Tibial nerve (tissue), 4 donors: ENCODE data around the gene HHEX. TPM values are rescaled to one million over a fixed set of nuclear protein-coding genes. Genes with fewer than 3 reads are reported as not detected.
A peak's percentile ranks its signal among the peaks of the same experiment; 100 is the strongest.

Experiments
- DNase-seq, 2 donors: peaks; one replicate each; pipeline ENCODE4 v3.0.0-alpha.2; 2019; ENCODE audit warnings: low spot score in 2 of 2
- H3K27ac ChIP-seq, 4 donors: fragments of 200-600 bp; sonication (generic) in 3 of 4; one replicate each; pipeline ENCODE4 v1.5.1; 2017 to 2019; ENCODE audit warnings: mild to moderate bottlenecking in 1 of 4
- H3K27me3 ChIP-seq, 2 donors: fragments of 200-600 bp; sonication (generic) in 1 of 2; one replicate each; pipeline versions ENCODE4 v1.5.1 to v1.6.0; 2017 to 2019
- H3K36me3 ChIP-seq, 3 donors: fragments of 200-600 bp; sonication (generic); one replicate each; pipeline ENCODE4 v1.5.1; 2018 to 2019
- H3K4me1 ChIP-seq, 4 donors: fragments of 200-600 bp; sonication (generic) in 3 of 4; one replicate each; pipeline ENCODE4 v1.5.1; 2017 to 2019
- H3K4me3 ChIP-seq, 4 donors: fragments of 200-600 bp; sonication (generic) in 3 of 4; one replicate each; pipeline ENCODE4 v1.5.1; 2017 to 2019; ENCODE audit warnings: mild to moderate bottlenecking in 1 of 4, moderate library complexity in 1 of 4
- H3K9me3 ChIP-seq, 4 donors: fragments of 200-600 bp; sonication (generic) in 3 of 4; one replicate each; pipeline ENCODE4 v1.5.1; 2017 to 2019
- EP300 ChIP-seq, 2 donors: sonication (generic); formaldehyde crosslinking; IDR thresholded peaks; one replicate each; pipeline ENCODE4 v1.6.1; 2017; ENCODE audit warnings: antibody characterized with exemption in 2 of 2, mild to moderate bottlenecking in 1 of 2
- POLR2A ChIP-seq, 2 donors: fragments of 450-650 bp; IDR thresholded peaks; one replicate each; pipeline ENCODE4 v1.6.1; 2017; ENCODE audit warnings: antibody characterized with exemption in 2 of 2, mild to moderate bottlenecking in 2 of 2, moderate library complexity in 2 of 2
- WGBS, 2 donors: methylation state at CpG; one replicate each; pipeline ENCODE4 v1.1.5; 2018; 5-methylcytosine and 5-hydroxymethylcytosine counted together
- total RNA-seq, 4 donors: library from RNA; depleted of rRNA; stranded (reverse); fragments of >200 nt; gene quantifications; one replicate each; pipeline ENCODE4 v1.1.0, GENCODE V29; 2016
- TF ChIP-seq, protein P1 (sequence below), 5 experiments: fragments of 200-600 bp in 3 of 5; fragments of 450-650 bp in 2 of 5; sonication (generic) in 3 of 5; IDR thresholded peaks; one replicate each; pipeline ENCODE4 v1.5.1; 2016 to 2019; ENCODE audit warnings: antibody characterized with exemption in 5 of 5, mild to moderate bottlenecking in 3 of 5, moderate library complexity in 2 of 5

Gene HHEX
- total RNA-seq, 4 donors from 2014 or later = 6.3 to 16.7 (median 7.5) TPM

DNA sequence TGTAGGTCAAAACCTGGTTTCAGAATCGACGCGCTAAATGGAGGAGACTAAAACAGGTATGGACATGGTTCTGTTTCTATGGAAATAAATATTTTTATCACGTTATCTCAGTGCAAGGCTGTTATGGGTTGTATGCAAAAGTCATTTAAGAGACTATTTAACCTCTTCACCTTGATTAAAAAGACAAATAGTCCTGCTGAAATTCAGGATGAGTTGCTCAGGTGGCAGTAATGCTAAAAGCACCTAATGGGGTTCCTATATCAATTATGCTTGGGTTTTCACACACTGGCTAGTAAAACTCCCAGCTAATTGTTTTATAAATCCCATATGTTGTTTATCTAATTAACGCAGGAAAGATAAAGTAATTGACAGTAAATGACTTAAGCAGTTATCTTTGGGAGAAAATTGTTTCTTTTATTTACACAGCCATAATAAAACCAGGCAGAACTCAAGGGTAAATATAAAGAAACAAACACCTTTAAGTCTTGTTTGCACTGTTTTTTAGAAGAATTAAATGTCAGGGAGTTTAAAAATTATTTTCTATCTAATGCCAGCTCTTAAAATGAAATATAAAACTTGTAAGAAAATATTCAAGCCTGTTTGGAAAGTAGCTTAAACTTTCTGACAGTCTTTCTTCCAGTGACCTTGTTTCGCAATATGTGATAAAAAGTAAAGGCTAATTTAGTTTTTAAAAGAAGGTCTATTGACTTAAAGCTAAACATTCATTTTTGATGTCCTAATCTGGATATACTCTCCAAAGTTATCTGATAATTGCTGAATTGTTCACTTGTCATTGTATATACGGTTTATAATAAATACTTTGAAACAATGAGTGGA, 3.2 kb downstream of the HHEX start:
- DNase-seq = no peak
- 33 to 41% methylated on average over 7 of the region's 7 CpGs for WGBS, 2 donors
- Histone ChIP-seq H3K36me3 (no peaks in the 10 kb centered on the region), H3K27ac (no peak overlapping the region), H3K4me1 (peaks cover 0 to 31% (median 7%) of the 10 kb centered on the region in 4 donors), H3K9me3 (peaks cover 0 to 4% (median 0%) of the 10 kb centered on the region in 4 donors), H3K27me3 (peaks cover 0 to 96% of the 10 kb centered on the region in 2 donors), H3K4me3 (peak overlapping the region in 2 of 4 donors; percentile 63 to 65)
- TF ChIP-seq POLR2A (IDR thresholded peaks at IDR 0.05) (no peak), EP300 (IDR thresholded peaks at IDR 0.05) (no peak)
- TF ChIP-seq, protein P1, sequence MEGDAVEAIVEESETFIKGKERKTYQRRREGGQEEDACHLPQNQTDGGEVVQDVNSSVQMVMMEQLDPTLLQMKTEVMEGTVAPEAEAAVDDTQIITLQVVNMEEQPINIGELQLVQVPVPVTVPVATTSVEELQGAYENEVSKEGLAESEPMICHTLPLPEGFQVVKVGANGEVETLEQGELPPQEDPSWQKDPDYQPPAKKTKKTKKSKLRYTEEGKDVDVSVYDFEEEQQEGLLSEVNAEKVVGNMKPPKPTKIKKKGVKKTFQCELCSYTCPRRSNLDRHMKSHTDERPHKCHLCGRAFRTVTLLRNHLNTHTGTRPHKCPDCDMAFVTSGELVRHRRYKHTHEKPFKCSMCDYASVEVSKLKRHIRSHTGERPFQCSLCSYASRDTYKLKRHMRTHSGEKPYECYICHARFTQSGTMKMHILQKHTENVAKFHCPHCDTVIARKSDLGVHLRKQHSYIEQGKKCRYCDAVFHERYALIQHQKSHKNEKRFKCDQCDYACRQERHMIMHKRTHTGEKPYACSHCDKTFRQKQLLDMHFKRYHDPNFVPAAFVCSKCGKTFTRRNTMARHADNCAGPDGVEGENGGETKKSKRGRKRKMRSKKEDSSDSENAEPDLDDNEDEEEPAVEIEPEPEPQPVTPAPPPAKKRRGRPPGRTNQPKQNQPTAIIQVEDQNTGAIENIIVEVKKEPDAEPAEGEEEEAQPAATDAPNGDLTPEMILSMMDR (IDR thresholded peaks at IDR 0.05) = no peak

- WGBS, 2 donors = 46 to 56% methylated on average over 1 of the region's 1 CpG
- no peak for DNase-seq
Observed at GRCh38 chr10:92693534-92693893, 3.8 kb downstream of the HHEX start.

GRCh38 chr10:92695679-92696605, 6.2 kb downstream of the HHEX start:
- H3K36me3 ChIP-seq = no peaks in the 10 kb centered on the region
- no peak for DNase-seq
- H3K4me1 ChIP-seq = peaks cover 0 to 23% (median 4%) of the 10 kb centered on the region in 4 donors
- H3K27ac ChIP-seq = no peak overlapping the region
- no peak overlapping the region for H3K4me3 ChIP-seq
- TF ChIP-seq EP300 (IDR thresholded peaks at IDR 0.05) = no peak
- TF ChIP-seq POLR2A (IDR thresholded peaks at IDR 0.05) = no peak
- TF ChIP-seq, protein P1 (IDR thresholded peaks at IDR 0.05) = no peak
- 35 to 47% methylated on average over 54 to 61 of the region's 61 CpGs for WGBS, 2 donors
- peaks cover 0 to 4% (median 0%) of the 10 kb centered on the region in 4 donors for H3K9me3 ChIP-seq
- H3K27me3 ChIP-seq = peaks cover 0 to 96% of the 10 kb centered on the region in 2 donors

More at GRCh38 chr10:92693534-92693893, 3.8 kb downstream of the HHEX start:
- Histone ChIP-seq H3K27me3 (peaks cover 0 to 96% of the 10 kb centered on the region in 2 donors), H3K36me3 (no peaks in the 10 kb centered on the region), H3K4me3 (no peak overlapping the region), H3K27ac (no peak overlapping the region), H3K9me3 (peaks cover 0 to 4% (median 0%) of the 10 kb centered on the region in 4 donors), H3K4me1 (peaks cover 0 to 31% (median 7%) of the 10 kb centered on the region in 4 donors)
- no peak for TF ChIP-seq EP300 (IDR thresholded peaks at IDR 0.05)
- TF ChIP-seq, protein P1 (IDR thresholded peaks at IDR 0.05) = no peak
- TF ChIP-seq POLR2A (IDR thresholded peaks at IDR 0.05) = no peak

DNA sequence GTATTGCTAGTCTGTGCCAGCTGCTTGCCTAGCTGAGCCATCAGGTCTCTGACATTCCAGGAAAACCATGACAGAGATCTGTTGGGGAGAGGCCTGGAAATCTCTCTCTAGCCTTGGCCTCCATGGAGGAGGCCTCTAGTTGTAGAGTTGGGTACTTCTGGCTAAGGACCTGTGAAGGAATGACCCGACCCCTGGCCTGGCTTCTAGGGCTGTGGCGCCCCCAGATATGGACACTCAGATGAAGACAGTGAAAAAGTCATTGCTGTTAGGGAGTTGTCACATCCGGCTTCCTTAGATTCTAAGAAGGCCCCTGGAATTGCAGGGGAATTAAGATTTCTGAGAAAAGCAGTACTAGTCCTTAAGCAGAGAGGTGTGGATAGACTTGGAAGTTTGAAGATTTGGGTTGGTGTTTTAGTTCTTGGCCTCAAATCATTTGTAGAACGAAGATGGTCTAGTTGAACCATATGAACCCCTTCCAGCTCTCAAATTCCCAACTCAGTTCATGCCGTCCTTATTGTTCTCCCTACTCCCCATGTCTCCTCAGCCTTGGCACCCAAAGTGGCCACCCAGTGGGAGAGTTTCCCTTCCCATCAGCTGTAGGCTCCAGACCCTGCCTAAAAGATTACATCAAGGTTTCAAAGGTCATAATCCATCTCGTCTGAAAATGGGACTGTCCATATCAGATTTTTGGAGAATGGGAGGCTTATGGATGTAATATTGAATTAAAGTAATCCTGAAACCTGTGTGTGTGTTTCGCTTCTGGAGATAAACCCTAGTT, 7.0 kb downstream of the HHEX start:
- H3K9me3 ChIP-seq = no peaks in the 10 kb centered on the region
- no peak overlapping the region for H3K4me3 ChIP-seq
- H3K27ac ChIP-seq = no peak overlapping the region
- WGBS, 2 donors = 83 to 84% methylated on average over 7 of the region's 7 CpGs
- H3K27me3 ChIP-seq = peaks cover 0 to 92% of the 10 kb centered on the region in 2 donors
- H3K36me3 ChIP-seq = no peaks in the 10 kb centered on the region
- TF ChIP-seq, protein P1 (IDR thresholded peaks at IDR 0.05) = no peak
- TF ChIP-seq POLR2A (IDR thresholded peaks at IDR 0.05) (no peak), EP300 (IDR thresholded peaks at IDR 0.05) (no peak)
- peaks cover 0 to 23% (median 4%) of the 10 kb centered on the region in 4 donors for H3K4me1 ChIP-seq
- DNase-seq = no peak
